Endothelial cell of umbilical vein (primary cell): ENCODE results near the gene CLEC4E. TPM values are rescaled to one million over a fixed set of nuclear protein-coding genes. Genes with fewer than 3 reads are reported as not detected.
"Not testable (repeated sequence)": the region's sequence is repeated elsewhere in the genome, so short reads cannot be mapped to it uniquely, and the experiment has no call there.

Source experiments
- BruUV-seq: library from RNA; stranded (reverse); fragments of 400-500 nt; replicated peaks from 2 replicates; lab custom pipeline; 2021; lab: Mats Ljungman, UMichigan
- CTCF ChIA-PET: fragments of 300-600, 350-600 bp; sonication (Branson Sonifier 250); formaldehyde crosslinking; loops from one replicate; lab custom pipeline; 2021; ENCODE audit warnings: antibody characterized with exemption, inconsistent platforms; lab: Charles Lee
- POLR2A ChIA-PET: fragments of 300-600, 350-600 bp; sonication (Branson Sonifier 250); formaldehyde crosslinking; loops from one replicate; lab custom pipeline; 2021; ENCODE audit warnings: antibody characterized with exemption, inconsistent platforms; lab: Charles Lee
- DNase-seq: peaks from one replicate; pipeline ENCODE4 v3.0.0-alpha.2; 2011; ENCODE audit warnings: low read depth, low spot score
- FAIRE-seq: peaks from 2 replicates; lab custom pipeline; 2011; peaks lifted over from hg19 to GRCh38; lab: Jason Lieb, UNC
- H2AFZ ChIP-seq: 2 replicates; pipeline ENCODE4 v1.6.0; 2012; ENCODE audit warnings: low read depth, low read length, control low read depth, inconsistent platforms
- H3K27ac ChIP-seq: 2 replicates; pipeline ENCODE4 v1.5.1; 2011; ENCODE audit warnings: low read depth, mild to moderate bottlenecking, control low read depth, low read length, moderate library complexity; ENCODE audit not compliant: insufficient read depth
- H3K27me3 ChIP-seq, 2 experiments: 2 replicates each; pipeline versions ENCODE4 v1.6.0 to v1.6.1; 2011; ENCODE audit warnings: low read length in 2 of 2, mixed read lengths in 1 of 2; ENCODE audit not compliant: control insufficient read depth in 2 of 2, insufficient read depth in 2 of 2
- H3K36me3 ChIP-seq, 2 experiments: 2 replicates in 1 of 2; 3 replicates in 1 of 2; pipeline ENCODE4 v1.5.1; 2011; ENCODE audit warnings: low read length in 2 of 2, mild to moderate bottlenecking in 1 of 2, moderate library complexity in 1 of 2; ENCODE audit not compliant: control insufficient read depth in 2 of 2, insufficient read depth in 2 of 2; ENCODE audit errors: extremely low read depth in 1 of 2
- H3K4me1 ChIP-seq: 3 replicates; pipeline ENCODE4 v1.5.1; 2011; ENCODE audit warnings: mild to moderate bottlenecking, low read length; ENCODE audit not compliant: control insufficient read depth, insufficient read depth; ENCODE audit errors: extremely low read depth
- H3K4me2 ChIP-seq: 2 replicates; pipeline ENCODE4 v1.6.1; 2011; ENCODE audit warnings: low read length, control low read depth, mixed read lengths; ENCODE audit not compliant: insufficient read depth
- H3K4me3 ChIP-seq, 3 experiments: fragments of 200-600 bp in 1 of 3; sonication (generic), shearing (Covaris generic) in 1 of 3; replicated peaks in 1 of 3; 2 replicates each; pipeline ENCODE4 v1.5.1; 2011 to 2016; ENCODE audit warnings: control low read depth in 3 of 3, low read length in 3 of 3, mild to moderate bottlenecking in 2 of 3, inconsistent platforms in 1 of 3, low read depth in 1 of 3, moderate library complexity in 1 of 3; ENCODE audit not compliant: insufficient read depth in 1 of 3
- H3K79me2 ChIP-seq: 2 replicates; pipeline ENCODE4 v1.6.0; 2012; ENCODE audit warnings: low read length, inconsistent platforms; ENCODE audit not compliant: control insufficient read depth, insufficient read depth
- H3K9ac ChIP-seq: replicated peaks from 2 replicates; pipeline ENCODE3; 2011; ENCODE audit warnings: low read length, control low read depth; ENCODE audit not compliant: insufficient read depth; ENCODE audit errors: extremely low read depth
- H3K9me1 ChIP-seq: replicated peaks from 3 replicates; pipeline ENCODE4 v1.6.0; 2011; ENCODE audit warnings: mild to moderate bottlenecking, low read length; ENCODE audit not compliant: control insufficient read depth, insufficient read depth; ENCODE audit errors: extremely low read depth
- H3K9me3 ChIP-seq: replicated peaks from 2 replicates; pipeline ENCODE4 v1.5.1; 2012; ENCODE audit warnings: low read length, inconsistent platforms; ENCODE audit not compliant: control insufficient read depth, insufficient read depth
- H4K20me1 ChIP-seq: replicated peaks from 2 replicates; pipeline ENCODE3; 2011; ENCODE audit warnings: mild to moderate bottlenecking, low read length; ENCODE audit not compliant: control insufficient read depth, insufficient read depth; ENCODE audit errors: extremely low read depth
- EZH2 ChIP-seq: IDR thresholded peaks from 2 replicates; pipeline ENCODE4 v1.6.1; 2012; ENCODE audit warnings: borderline replicate concordance, low read depth, mild to moderate bottlenecking, moderate library complexity, low read length, inconsistent platforms; ENCODE audit not compliant: severe bottlenecking
- JUN ChIP-seq: IDR thresholded peaks from 2 replicates; pipeline ENCODE4 v1.6.1; 2011; ENCODE audit warnings: borderline replicate concordance, low read depth; ENCODE audit not compliant: insufficient read length, insufficient read depth
- MYC ChIP-seq: IDR thresholded peaks from one replicate; pipeline ENCODE4 v1.6.1; 2011; ENCODE audit warnings: mild to moderate bottlenecking, low read depth, low read length
- POLR2AphosphoS5 ChIP-seq: IDR thresholded peaks from 2 replicates; pipeline ENCODE4 v1.6.1; 2012; ENCODE audit warnings: low read depth, mild to moderate bottlenecking, control low read depth, low read length, moderate library complexity; ENCODE audit not compliant: insufficient read depth
- dilution Hi-C: fragments of 300-500 bp; cut with MboI; formaldehyde crosslinking; loops from one replicate; pipeline ENCODE4 v1.15.0; 2019; ENCODE audit warnings: low sequenced_read_pairs; ENCODE audit not compliant: extremely low pct_ligation_motif_present
- intact Hi-C: fragments of 100-400 bp; cut with micrococcal nuclease; formaldehyde crosslinking; loops from one replicate; pipeline ENCODE4 v1.10.0; 2022
- polyA plus RNA-seq, 4 experiments: library from polyadenylated mRNA; depleted of rRNA in 3 of 4; stranded (reverse) in 3 of 4; unstranded in 1 of 4; fragments of >200 nt; gene quantifications; 2 replicates each; pipeline versions ENCODE4 v1.2.1 to v1.2.3, GENCODE V29; 2011 to 2012; ENCODE audit warnings: missing spikeins in 1 of 4
- total RNA-seq: library from RNA; stranded (reverse); gene quantifications from 2 replicates; pipeline ENCODE4 v1.2.3, GENCODE V29; 2021

CLEC4E gene
- total and polyA plus RNA-seq, 2 donors (not counting 3 experiments of a cell fraction or from before 2014, with no cell fraction given), result not detected

DNA sequence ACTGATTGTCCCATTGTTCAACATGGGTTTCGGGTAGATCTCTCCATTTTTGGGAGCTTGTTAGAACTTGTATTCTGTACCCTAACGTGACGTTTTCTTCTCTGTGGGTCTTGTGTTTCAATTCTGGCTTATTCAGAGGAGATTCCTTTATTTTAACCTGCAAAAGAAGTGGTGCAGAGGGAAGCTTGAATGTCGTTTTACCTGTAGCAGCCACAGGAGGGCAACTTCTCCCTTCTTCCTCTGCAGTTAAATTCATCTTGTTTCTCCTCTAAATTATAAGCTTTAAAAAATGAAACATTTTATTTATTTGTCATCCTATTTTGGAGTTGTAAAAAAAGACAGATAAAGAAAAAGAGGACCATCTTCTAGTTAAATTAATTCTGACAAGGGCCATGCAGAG, 41.1 kb downstream of the CLEC4E start:
- no peak overlapping the region for H3K9ac ChIP-seq
- dilution Hi-C loops, result no loop called here
- H3K36me3 ChIP-seq, result no peaks in the 10 kb centered on the region
- no peak overlapping the region for H3K27ac ChIP-seq
- no peaks in the 10 kb centered on the region for H4K20me1 ChIP-seq
- intact Hi-C loops, result no loop called here
- H3K4me2 ChIP-seq, result no peak overlapping the region
- no peak for TF ChIP-seq JUN
- TF ChIP-seq MYC, result no peak
- no peak for TF ChIP-seq POLR2AphosphoS5
- TF ChIP-seq EZH2, result no peak
- H2AFZ ChIP-seq, result no peak overlapping the region
- ChIA-PET POLR2A (no interaction called here), CTCF (interaction anchor here (0.9 kb wide), 1 partner anchor 158 kb away, joined by 3 read pairs; no protein-coding TSS in a partner anchor)
- no peaks in the 10 kb centered on the region for H3K79me2 ChIP-seq
- BruUV-seq, result no TSS peak
- H3K9me1 ChIP-seq, result no peaks in the 10 kb centered on the region
- FAIRE-seq (no peak), DNase-seq (no peak)
- H3K9me3 ChIP-seq, result no peaks in the 10 kb centered on the region
- no peaks in the 10 kb centered on the region for H3K4me1 ChIP-seq
- no peak overlapping the region for H3K4me3 ChIP-seq
- peaks cover 2 to 6% of the 10 kb centered on the region in 2 experiments for H3K27me3 ChIP-seq

DNA sequence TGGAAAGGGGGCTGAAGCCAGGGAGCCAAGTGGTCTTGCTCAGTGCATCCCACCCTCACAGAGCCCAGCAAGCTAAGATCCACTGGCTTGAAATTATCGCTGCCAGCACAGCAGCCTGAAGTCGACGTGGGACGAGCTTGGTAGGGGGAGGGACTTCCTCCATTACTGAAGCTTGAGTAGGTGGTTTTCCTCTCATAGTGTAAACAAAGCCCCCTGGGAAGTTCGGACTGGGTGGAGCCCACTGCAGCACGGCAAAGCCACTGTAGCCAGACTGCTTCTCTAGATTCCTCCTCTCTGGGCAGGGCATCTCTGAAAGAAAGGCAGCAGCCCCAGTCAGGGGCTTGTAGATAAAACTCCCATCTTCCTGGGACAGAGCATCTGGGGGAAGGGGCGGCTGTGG, 44.6 kb downstream of the CLEC4E start:
- DNase-seq, H3K4me2 ChIP-seq, H3K9ac ChIP-seq, H4K20me1 ChIP-seq, H3K27me3 ChIP-seq, H3K9me3 ChIP-seq, dilution Hi-C loops, H2AFZ ChIP-seq, H3K4me3 ChIP-seq, H3K79me2 ChIP-seq, H3K36me3 ChIP-seq, H3K9me1 ChIP-seq, POLR2A ChIA-PET, CTCF ChIA-PET, H3K27ac ChIP-seq, intact Hi-C loops, FAIRE-seq, BruUV-seq, H3K4me1 ChIP-seq: not testable (repeated sequence)

DNA sequence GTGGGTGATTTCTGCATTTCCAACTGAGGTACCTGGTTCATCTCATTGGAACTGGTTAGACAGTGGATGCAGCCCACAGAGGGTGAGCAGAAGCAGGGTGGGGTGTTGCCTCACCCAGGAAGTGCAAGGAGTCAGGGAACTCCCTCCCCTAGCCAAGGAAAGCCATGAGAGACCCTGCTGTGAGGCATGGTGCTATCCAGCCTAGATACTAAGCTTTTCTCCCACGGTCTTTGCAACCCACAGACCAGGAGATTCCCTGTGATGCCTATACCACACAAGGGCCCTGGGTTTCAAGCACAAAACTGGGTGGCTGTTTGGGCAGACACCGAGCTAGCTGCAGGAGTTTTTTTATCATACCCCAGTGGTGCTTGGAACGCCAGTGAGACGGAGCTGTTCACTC, 45.0 kb downstream of the CLEC4E start:
- POLR2A ChIA-PET, H3K27ac ChIP-seq, H3K4me2 ChIP-seq, DNase-seq, H3K9me1 ChIP-seq, H2AFZ ChIP-seq, intact Hi-C loops, H3K79me2 ChIP-seq, H4K20me1 ChIP-seq, H3K9ac ChIP-seq, H3K4me1 ChIP-seq, H3K9me3 ChIP-seq, FAIRE-seq, H3K4me3 ChIP-seq, dilution Hi-C loops, H3K27me3 ChIP-seq, CTCF ChIA-PET, H3K36me3 ChIP-seq, BruUV-seq: not testable (repeated sequence)
